ENCODE results near the gene NRF1.
"Not testable (repeated sequence)": the region's sequence is repeated elsewhere in the genome, so short reads cannot be mapped to it uniquely, and the experiment has no call there.

The NRF1 gene

DNA sequence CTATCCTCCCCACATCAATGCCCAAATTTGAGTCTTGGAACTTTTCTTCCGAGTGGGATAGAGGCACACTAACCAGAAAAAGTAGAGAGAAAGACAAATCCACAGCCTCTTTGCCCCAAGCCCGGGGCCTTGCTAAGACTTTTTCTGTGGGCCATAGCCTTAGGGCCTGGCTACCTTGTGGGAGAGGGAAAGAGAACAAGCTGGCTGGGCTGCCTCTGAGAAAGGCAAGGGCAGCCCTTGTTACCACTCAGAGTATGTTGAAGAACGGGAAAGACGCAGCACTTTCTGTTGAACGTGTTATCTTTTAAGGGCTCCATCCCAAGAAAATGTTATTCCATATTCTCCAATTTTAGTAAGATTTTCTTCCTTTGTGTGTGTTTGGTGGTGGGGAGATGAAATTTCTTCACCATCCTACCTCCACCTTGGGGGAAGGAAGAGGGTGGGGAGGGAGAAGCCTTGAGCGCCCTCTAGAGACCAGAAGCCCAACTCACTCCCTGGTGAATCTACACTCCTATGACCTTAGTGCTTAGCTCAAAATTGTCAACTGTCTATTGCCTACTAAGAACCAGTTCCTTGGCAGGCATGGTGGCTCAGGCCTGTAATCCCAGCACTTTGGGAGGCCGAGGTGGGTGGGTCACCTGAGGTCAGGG, 3.9 kb upstream of the NRF1 start:
- DNase-seq, result peak; percentile 81

DNA sequence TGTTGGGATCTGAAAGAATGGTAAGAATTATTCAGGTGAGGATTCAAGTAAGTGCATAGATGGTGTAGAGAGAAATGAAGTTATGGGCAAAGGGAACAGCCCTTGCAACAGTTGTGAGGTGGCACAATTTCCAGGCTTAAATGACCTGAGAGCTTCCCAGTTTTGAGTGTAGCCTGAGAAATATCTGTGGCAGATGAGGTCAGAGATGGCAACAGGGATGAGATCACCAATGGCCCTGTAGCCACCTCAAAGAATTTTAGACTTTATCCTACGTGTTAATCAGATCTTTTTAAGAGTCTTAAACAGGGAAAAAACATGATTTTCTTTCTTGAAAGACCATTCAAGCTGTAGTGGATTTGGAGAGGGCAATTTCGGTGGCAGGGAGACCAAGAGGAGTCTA, 1.9 kb upstream of the NRF1 start:
- no peak for DNase-seq

DNA sequence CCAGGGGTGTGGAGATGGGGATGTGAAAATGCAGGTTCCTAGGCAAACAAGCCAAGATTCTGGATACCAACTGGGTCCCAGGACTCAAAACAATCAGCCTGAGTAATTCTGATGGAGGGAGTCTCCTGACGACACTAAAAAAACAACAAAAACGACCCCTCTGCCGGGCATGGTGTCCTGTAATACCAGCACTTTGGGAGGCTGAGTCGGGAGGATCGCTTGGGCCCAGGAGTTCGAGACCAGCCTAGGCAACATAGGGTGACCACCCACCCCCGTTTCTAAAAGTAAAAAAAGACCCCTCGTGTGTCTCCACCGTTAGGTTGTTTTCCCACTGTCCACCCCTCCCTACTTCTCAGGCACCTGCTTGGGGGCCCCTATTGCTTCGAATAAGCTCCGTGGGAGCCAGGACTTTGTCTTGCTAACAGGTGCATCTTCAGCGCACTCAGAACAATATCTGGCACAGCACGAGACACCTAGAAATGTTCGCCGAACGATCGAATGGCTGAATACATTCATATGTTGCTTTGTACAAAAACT, 743 bp upstream of the NRF1 start:
- peak; percentile 42 for DNase-seq

DNA sequence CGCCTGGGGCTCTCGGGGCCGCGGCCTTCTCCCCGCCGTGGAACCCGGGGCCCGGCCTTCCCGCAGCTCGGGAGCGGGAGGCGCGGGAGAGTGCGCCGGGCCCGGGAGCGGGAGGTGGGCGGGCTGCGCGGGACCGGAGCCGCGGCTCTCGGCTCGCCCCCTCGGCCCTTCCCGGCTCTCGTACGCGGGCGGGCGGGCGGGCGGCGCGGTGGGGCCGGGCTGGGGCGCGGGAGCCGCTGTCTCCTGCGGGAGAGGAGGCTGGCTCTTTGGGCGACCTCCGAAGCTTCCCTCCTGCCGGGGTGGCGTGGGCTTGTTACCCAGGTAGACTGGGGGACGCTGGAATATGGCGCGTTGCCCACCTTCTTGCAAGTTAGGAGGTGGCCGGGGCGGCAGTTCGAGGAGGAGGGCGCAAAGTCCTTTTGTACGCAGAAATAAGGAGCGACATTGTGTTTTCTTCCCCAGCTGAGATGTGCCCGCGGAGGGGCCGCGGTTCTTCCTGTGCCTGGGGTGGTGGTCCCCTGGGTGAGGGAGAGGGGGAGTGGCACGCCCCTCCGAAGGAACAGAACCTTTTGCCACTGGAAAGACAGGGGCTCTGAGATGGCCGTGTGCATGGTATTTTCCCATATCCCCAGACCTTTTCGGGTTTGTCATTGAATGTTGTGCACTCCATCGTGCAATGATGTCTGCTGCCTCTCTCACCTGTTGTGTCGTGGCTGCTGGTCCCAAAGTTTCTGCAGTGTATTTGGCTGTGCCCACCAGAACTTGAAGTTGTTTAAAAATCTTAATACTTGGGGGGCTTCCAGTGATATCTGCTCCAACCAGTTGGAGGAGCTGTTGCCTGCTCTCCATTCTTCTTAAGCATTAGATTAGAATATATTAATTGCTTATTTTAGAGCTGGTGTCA, 844 bp downstream of the NRF1 start:
- peak; percentile 84 for DNase-seq

DNA sequence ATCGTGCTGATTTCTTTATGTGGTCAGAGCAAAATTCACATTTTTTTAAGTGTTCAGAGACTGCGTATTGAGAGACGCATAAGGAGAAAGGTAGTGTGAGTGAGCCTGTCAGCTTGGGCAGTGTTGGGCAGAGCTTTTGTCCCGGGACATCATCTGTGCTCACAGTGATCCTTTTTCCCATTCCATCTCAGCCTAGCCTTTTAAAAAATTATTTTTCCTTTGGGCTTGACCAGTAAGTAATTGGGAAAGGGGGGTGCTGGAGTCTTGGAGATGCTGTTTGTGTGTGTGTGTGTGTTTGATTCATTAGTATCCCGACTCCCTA, 1.5 kb downstream of the NRF1 start:
- no peak for DNase-seq

DNA sequence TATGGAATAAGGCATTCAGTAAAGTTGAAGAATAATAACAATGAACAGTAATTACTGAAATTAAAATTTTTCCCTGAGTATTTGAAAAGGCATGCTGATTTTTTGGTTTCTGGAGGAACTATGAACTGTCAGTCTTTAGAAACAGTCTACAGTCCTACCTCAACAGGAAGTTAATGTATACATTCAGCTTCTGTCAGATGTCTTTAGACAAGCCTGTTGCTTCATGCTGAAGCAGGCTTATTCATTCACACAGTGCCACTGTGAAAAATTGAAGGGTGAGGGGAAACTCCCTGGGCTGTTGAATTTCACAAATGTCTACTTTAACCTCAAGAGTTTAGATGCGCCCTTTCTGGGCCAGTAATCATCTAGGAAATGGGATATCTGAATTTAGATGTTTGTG, 3.5 kb downstream of the NRF1 start:
- peak; percentile 69 for DNase-seq

DNA sequence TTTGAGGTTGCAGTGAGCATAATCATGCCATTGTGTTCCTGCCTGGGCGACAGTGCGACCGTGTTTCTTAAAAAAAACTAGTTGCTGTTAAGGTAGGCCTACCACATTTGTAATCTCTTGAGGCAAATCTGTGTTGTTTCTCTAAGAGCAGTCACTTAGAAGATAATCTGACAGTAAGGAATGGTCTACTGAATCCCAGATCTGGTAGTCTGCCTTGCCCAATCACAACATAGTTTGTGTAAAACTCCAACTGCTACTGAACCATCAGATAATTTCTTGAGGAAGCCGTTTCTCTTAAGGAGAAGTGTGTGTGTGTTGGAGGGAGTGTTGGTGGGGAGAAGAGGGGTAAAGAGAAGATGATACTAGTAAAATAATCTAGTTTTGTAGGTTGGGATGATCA, 5.0 kb downstream of the NRF1 start:
- DNase-seq, result peak; percentile 37

DNA sequence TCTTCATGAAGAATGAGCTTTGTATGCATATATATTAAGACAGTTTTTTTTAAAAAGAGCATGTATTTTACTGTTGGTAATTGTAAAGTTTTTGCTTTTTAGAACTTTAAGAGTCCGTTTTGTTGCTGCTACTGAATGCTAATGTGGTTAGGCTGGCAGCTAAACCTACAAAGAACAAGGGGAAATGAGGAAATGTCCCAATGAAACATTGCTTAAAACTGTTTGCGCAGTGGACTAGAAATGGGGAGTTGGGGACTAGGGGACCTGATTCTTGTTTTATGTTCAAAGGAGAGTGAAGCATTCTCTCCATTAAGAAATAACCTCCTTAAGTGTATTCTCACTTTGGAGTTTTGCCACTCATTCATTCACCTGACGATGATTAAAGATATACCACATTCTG, 5.7 kb downstream of the NRF1 start:
- DNase-seq, result peak; percentile 36

DNA sequence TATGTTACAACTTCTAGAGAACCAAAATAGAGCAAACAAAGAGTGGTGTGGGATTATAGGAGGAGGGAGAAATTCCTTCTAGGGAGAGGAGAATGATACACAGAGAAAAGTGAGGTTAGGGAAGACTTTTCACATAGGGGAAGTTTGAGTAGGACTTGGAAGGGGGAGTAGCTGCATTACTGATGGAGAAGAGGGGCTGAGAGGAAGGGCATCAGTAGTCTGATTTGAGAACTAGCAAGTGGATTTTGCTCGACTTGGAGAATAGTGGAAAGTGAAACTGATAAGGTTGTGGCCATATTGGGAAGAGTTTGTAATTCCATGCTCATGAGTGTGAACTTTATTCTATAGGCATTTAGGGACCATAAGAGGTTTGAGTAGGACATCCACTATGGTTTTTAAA, 6.1 kb downstream of the NRF1 start:
- DNase-seq, result no peak

DNA sequence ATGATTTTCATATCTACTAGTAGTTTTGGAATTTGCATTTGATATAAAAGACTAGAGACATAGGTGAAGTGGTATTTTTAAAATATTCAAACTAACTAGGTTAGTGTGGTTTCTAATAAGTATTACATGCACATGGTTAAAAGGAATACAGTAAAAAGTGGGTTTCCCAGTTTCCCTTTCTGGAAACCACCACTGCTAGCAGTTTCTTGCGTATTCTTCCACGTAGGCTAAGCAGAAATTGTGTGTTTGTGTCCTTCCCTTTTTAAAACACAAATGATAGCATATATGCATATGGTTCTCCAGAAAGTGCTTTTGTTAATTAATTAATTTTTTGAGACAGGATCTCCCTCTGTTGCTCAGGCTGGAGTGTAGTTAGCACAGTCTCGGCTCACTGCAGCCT, 15.4 kb downstream of the NRF1 start:
- no peak for DNase-seq

DNA sequence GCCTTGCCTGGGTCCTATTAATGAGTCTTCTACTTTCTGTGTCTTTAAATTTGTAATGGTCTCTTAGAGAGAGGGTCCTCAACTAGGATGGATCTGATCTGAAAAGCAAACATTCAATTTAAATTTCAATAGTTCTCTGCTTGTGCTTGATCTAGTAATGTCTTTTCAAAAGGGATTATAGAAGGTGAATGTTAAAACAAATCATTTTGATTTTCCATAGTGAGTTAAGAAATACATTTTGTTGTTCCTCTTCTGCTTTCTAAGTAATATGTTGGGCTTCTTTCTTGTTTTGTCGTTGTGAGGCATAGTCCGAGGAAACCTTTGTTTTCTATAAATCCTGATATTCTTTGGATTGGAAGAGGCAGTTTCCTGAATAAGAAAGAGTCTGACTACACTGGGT, 18.8 kb downstream of the NRF1 start:
- DNase-seq, result no peak

DNA sequence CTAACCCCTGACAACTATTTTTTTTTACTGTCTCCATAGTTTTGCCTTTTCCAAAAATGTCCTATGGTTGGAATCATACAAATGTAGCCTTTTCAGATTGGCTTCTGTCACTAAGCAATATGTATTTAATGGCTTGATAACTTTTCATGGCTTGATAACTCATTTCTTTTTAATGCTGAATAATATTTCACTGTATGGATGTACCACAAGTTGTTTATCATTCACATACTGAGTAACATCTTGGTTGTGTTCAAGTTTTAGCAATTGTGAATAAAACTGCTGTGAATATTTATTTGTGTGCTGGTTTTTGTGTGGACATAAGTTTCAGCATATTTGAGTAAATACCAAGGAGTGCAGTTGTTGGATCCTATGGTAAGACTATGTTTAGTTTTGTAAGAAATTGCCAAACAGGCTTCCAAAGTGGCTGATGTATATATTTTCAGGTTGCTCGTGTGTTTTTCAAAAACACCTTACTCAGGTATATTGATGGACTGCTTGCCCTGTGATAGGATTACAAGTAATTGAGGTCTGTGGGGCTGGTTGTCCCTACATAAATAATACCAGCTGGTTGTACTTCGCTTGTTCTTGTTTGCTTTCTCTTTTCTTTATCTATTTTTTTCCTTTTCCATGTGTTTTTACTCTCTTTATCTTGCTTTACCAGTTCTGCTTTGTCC, 23.0 kb downstream of the NRF1 start:
- no peak for DNase-seq

DNA sequence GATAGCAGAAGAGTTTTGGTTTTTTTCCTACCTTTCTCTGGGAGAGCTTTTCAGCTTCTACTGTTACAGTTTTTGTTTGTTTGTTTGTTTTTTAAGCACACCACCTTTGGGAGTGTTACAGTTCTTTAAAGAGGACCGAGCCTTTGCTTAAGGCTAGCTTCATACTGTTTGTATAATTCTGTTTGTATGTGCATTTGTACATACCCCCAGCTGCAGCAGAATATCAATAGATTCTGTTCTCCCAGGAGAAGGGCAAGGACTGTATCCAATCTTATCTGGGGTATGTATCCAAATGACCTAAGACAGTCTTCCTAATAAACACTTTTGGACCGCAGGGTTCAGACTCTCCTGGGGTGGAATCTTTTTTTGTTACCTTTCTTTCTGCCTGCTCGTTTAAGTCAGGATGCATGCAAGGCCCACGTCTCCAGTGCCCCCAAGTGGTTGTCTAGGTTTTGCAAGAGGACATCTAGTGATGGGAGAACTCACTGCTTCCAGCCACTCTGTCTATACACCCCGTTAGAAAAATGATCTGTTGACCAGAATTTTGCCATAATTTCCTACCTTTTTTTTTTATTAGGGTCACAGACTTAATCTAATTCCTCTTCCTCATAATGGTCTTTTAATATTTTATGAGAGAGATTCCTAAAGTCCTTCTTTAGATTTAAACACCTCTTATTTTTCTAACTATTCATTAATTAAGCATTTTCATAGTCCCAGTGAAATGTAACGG, 23.9 kb downstream of the NRF1 start:
- DNase-seq, result peak; percentile 85

DNA sequence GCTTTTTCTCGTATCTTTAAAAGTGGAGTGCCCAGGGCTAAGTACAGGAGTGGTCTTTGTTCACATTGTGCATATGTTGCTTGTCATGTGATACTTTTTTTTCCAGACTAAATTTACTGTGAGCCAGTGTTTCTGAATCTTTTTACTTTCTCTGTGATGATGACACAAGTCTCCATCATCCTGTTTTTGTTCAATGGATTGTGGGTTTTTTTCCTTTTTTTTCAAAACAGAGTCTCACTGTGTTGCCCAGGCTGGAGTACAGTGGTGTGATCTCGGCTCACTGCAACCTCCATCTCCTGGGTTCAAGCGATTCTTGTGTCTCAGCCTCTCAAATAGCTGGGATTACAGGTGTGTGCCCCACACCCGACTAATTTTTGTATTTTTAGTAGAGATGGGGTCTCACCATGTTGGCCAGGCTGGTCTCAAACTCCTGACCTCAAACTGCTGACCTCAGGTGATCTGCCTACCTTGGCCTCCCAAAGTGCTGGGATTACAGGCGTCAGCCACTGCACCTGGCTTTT, 24.6 kb downstream of the NRF1 start:
- DNase-seq, result not testable (repeated sequence)

DNA sequence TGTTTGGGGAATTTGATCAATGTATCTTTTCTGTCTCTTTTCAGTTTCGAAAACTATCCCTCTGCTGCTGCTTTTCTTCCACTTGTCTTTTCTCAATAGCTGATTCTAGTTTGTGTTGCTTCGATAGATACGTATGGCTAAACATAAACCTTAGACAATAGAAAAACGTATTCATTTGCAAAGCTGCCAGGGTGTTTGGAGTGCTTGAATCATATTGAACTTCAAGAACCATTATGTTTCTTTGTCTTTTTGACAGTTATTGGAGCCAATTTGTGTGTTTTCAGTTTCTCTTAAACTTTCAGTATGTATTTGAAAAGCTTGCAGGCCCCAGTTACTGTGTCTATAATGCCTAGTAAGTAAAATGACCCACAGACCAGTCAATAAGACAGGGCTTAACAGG, 25.1 kb downstream of the NRF1 start:
- DNase-seq, result no peak

DNA sequence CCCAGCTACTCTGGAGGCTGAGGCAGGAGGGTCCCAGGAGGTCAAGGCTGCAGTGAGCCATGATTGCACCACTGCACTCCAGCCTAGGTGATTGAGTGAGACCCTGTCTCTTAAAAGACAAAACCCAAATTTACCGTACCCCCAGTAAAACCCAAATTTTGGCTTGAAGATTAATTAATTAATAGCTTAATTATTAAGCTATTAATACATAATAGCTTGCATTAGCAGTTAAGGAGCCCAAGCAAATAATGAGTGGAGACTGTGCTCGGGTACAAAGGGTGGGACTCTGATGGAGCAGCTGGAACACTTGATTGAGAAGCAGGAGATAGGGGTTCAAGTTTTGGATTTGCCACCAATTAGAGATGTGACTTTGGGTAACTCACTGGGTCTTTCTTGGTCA, 28.9 kb downstream of the NRF1 start:
- DNase-seq, result no peak

DNA sequence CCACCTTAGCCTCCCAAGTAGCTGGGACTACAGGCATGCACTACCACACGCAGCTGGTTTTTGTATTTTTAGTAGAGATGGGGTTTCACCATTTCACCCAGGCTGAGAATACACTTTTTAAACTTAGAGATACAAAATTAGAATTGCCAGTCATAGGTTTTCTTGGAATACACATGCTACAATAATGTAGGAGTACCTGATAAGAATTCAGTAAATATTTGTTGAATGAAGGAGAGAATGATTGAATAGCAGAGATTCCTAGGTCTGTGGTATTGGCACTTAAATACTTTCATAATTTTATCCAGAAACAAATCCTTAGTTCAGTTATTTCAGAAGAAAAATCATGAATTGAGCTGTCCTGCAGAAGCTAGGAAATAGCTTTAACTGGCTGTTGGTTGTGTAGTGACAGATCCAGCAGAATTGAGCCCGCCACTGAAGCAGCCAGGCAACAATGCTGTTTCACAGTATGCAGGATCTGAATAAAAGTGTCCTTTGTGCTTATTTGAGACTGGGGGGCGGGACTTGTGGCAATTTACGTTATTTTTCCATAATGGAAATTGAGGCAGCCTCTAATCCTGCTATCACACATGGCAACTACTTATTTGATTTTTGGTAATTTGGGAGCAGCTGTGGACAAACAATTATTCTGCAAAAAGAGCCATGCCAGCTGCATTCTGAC, 31.5 kb downstream of the NRF1 start:
- no peak for DNase-seq

DNA sequence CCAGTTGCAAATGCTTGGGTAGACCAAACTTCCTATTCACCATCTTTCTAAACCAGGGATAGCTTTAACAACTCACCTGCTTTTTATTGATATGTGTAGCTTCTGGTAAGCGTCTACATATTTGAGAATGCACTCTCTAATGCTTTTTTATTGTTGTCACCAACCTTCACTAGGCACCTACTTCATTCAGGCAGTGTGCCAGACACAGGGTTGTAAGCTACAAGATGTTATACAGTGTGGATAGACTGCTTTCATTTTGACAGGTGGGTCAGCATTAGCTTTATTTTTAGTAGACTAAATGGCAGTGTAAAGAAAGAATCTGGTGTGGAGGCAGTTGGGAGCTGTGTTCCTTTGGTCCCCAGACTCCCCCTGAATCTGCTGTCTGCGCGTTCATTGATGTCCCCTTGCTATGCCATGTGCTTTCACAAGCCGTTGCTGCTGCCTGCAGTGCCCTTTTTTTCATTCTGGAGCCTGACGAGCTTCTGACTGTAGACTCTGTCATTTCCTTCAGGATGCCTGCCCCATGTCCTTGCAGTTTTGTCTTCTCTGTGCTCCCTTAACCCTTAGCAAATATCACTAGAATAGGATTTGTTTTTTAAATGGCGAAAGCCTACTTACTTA, 32.1 kb downstream of the NRF1 start:
- no peak for DNase-seq

DNA sequence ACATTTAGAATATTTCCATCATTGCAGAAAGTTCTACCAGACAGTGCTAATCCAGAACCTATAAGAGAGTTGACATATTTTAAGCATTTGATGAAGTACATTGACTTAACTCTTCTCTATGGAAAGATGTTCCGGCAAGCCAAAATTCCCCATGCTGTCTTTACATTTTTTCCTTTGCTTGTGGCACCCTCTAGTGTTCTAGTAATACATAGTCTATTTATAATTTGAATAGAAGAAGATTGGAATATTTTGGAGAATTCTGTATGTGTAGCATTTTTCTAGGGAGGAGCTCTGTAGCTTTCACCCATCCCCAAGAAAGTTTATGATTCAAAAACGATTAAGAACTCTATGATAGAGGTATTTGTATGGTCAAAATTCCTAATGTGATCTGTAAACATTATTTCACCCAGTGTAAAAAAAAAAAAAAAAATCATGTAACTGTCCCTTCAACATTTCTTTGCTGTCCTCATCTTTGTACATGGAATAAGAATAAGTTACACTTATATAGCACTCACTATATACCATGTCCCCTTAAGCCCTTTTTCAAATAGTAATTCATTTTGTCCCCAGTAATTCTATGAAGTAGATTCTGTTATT, 33.2 kb downstream of the NRF1 start:
- DNase-seq, result peak; percentile 76

DNA sequence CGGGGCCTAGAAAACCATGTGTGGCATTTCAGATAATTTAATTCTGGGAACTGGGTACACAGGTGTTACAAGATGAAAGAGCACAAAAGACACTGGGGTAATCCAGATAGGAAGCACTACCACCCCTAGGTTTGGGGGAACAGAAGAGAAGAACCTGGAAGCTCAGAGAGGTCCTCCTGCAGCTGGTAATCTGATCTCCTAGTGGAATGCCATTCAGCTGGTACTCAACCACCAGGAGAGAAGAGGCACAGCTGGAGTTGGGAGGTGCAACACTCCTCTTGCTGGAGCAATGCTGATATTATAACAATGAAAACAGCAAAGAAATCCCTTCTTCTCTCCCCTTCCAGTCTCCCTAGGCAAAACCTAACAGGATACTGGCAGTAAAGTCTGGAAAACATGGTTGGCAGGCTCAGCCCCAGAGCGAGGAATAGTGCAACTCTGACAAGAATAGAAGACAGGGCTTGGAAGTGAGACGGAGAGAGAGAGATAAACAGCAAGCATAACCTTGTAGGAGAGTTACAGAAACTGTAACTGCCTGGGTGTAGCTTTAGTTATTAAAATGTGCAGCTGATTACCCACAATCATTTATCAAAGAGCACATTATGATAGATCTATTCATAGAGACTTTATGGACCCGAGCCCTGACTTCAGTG, 35.0 kb downstream of the NRF1 start:
- no peak for DNase-seq

Measured in hematopoietic multipotent progenitor cell treated with erythropoietin and hydrocortisone succinate and interleukin-3 and kit ligand, for 6 days (in vitro differentiated cells).